Uterus (tissue), 4 donors: ENCODE results near the gene COL9A3. TPM values are rescaled to one million over a fixed set of nuclear protein-coding genes. Genes with fewer than 3 reads are reported as not detected.

Experiments used
- DNase-seq, 2 donors: peaks; one replicate each; pipeline ENCODE4 v3.0.0-alpha.2; 2019 to 2020
- H3K27ac ChIP-seq, 2 donors: fragments of 200-600 bp; sonication (generic); 1 replicate in 1 of 2; 2 replicates in 1 of 2; pipeline ENCODE4 v1.5.1; 2016 to 2018
- H3K27me3 ChIP-seq, 2 donors: fragments of 200-600 bp; sonication (generic); one replicate each; pipeline ENCODE4 v1.5.1; 2018 to 2019; ENCODE audit warnings: control low read depth in 1 of 2
- H3K36me3 ChIP-seq, 2 donors: fragments of 200-600 bp; sonication (generic); one replicate each; pipeline ENCODE4 v1.5.1; 2019; ENCODE audit warnings: control low read depth in 1 of 2
- H3K4me1 ChIP-seq, 2 donors: fragments of 200-600 bp; sonication (generic); one replicate each; pipeline ENCODE4 v1.5.1; 2018 to 2019; ENCODE audit warnings: control low read depth in 1 of 2
- H3K4me3 ChIP-seq, 2 donors: fragments of 200-600 bp; sonication (generic); 1 replicate in 1 of 2; 2 replicates in 1 of 2; pipeline ENCODE4 v1.5.1; 2018 to 2019; ENCODE audit warnings: mild to moderate bottlenecking in 1 of 2
- H3K9me3 ChIP-seq, 2 donors: fragments of 200-600 bp; sonication (generic); one replicate each; pipeline ENCODE4 v1.5.1; 2019; ENCODE audit warnings: control low read depth in 1 of 2
- POLR2A ChIP-seq, 2 donors: fragments of 450-650 bp; IDR thresholded peaks; one replicate each; pipeline ENCODE4 v1.6.1; 2016; ENCODE audit warnings: antibody characterized with exemption in 2 of 2, mild to moderate bottlenecking in 1 of 2, moderate library complexity in 1 of 2
- intact Hi-C: fragments of 100-400 bp; cut with DNase I; formaldehyde crosslinking; loops from one replicate; pipeline ENCODE4 v1.15.1; 2023; ENCODE audit warnings: low total_unique reads
- total RNA-seq, 4 donors: library from RNA; depleted of rRNA in 3 of 4; stranded (reverse); fragments of >200 nt in 3 of 4; gene quantifications; one replicate each; pipeline versions ENCODE4 v1.1.0 to v1.2.4, GENCODE V29; 2014 to 2023
- TF ChIP-seq, protein P1 (sequence below), 4 experiments: fragments of 200-600 bp in 2 of 4; fragments of 450-650 bp in 2 of 4; sonication (generic) in 2 of 4; IDR thresholded peaks; one replicate each; pipeline ENCODE4 v1.5.1; 2016 to 2019; ENCODE audit warnings: antibody characterized with exemption in 4 of 4, mild to moderate bottlenecking in 2 of 4, moderate library complexity in 1 of 4
- donor health status: DM: yes; HTN: yes; CAD: no.

The COL9A3 gene
- total RNA-seq, 4 donors from 2014 or later: 0.59 to 75.4 (median 16.3) TPM

DNA sequence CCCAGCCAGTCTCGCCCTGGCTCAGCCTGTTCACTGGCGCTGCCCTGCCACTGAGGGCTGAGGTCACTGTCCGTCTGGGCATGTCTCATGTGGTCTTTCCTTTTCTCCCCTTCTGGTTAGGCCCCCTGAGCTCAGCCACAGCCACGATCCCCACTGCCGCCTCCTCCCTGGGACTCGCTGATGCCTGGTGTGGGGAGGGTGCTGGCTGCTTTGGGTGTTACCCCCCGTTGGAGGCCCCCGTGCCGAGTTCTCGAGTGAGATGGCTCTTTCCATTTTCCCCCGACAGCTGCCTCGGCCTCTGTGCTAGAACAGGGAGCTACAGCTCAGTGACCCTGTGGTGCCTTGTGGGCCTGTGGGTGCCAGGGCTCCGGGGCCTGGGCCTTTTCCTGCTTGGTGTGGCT lies 59.7 kb downstream of the COL9A3 start:
- no peaks in the 10 kb centered on the region for H3K9me3 ChIP-seq
- TF ChIP-seq, protein P1, sequence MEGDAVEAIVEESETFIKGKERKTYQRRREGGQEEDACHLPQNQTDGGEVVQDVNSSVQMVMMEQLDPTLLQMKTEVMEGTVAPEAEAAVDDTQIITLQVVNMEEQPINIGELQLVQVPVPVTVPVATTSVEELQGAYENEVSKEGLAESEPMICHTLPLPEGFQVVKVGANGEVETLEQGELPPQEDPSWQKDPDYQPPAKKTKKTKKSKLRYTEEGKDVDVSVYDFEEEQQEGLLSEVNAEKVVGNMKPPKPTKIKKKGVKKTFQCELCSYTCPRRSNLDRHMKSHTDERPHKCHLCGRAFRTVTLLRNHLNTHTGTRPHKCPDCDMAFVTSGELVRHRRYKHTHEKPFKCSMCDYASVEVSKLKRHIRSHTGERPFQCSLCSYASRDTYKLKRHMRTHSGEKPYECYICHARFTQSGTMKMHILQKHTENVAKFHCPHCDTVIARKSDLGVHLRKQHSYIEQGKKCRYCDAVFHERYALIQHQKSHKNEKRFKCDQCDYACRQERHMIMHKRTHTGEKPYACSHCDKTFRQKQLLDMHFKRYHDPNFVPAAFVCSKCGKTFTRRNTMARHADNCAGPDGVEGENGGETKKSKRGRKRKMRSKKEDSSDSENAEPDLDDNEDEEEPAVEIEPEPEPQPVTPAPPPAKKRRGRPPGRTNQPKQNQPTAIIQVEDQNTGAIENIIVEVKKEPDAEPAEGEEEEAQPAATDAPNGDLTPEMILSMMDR (IDR thresholded peaks at IDR 0.05): no peak
- TF ChIP-seq POLR2A (IDR thresholded peaks at IDR 0.05): no peak
- DNase-seq: no peak
- peak overlapping the region; percentile 18 to 67 for H3K27ac ChIP-seq
- intact Hi-C loops: no loop called here
- H3K4me1 ChIP-seq: peaks cover 0 to 7% of the 10 kb centered on the region in 2 donors
- H3K4me3 ChIP-seq: no peak overlapping the region
- no peaks in the 10 kb centered on the region for H3K27me3 ChIP-seq
- no peaks in the 10 kb centered on the region for H3K36me3 ChIP-seq

DNA sequence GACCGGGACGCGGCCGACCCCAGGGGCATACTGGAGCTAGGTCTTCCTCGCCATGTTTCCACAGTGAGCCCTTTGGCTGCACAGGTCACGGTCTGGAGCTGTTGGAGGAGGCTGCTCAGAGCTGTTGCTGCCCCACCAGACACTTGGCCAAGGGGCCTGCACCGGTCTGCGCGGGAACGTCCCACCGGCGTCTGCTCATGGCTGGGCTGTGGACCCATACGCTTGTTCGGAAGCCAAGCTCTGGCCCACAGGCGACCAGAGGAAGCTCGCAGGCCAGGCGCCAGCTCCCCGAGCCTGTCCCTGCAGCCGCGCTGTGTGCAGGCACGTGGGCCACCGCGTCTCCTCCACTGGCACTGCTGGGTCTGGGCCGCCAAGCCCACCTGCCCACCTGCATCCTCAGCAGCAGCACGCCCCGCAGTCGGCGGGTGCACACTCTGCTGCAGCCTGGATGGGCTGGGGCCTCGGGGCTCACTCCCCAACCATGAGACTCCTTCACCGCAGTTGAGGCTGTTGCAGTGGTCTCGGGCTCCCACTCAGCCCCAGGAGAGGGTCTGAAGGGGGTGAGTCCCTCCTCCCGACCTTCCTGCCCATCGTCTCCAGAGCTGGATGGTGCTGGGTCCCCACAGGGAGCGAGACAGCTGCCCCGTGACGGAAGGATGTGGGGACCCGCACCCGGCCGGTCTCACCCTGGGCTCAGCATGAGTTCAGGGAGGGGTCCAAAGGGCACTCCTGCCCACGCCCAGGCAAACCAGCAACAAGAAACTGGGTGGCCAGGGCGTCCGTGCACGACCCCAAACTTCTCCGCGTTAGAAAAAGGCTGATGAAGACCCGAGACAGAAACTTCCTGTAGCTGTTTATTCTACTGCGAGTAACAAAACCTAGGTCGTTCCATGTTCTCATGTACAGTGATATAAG lies 60.3 kb downstream of the COL9A3 start:
- no peaks in the 10 kb centered on the region for H3K36me3 ChIP-seq
- peaks cover 0 to 7% of the 10 kb centered on the region in 2 donors for H3K4me1 ChIP-seq
- peak; percentile 78 to 85 for DNase-seq
- no peak for TF ChIP-seq POLR2A (IDR thresholded peaks at IDR 0.05)
- TF ChIP-seq, protein P1 (IDR thresholded peaks at IDR 0.05): no peak
- H3K4me3 ChIP-seq: no peak overlapping the region
- no peaks in the 10 kb centered on the region for H3K27me3 ChIP-seq
- H3K27ac ChIP-seq: peak overlapping the region; percentile 18 to 67
- no peaks in the 10 kb centered on the region for H3K9me3 ChIP-seq
- intact Hi-C loops: no loop called here

DNA sequence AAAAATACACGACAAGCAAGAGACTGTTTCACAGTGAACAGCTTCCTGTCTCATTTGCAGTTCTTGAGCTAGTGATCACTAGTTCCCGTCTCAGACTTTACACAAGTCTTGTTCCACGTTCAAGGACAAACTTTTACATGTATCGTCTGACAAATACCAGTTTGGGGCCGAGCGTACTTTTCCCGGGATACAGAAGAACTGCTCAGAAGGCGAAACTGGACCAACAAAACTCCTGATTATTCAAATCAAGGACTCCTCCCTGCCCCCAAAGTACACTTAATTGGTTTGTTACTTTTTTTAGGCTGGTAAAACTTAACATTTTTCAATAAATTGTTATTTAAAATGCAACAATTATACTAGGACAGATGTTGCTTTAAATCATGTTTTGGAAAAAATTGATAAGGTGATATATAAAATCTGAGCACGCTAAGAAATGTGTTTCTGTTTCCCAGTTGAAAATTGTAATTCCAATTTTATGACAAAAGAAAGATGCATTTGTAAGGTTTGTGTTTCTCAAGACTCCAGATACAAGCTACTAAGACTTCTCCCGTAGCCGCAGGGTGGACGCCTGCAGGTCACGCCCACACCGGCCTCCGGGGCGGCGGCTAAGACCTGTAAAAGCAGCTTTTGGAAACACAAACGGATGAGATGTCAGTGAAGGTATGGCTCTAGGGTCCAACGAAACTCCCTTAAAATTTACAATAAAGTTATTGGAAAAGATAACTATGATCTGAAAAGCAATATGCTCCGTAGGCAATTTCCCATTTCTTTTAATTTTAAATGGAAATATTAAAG lies 61.6 kb downstream of the COL9A3 start:
- intact Hi-C loops: no loop called here
- Histone ChIP-seq H3K9me3 (no peaks in the 10 kb centered on the region), H3K4me3 (no peak overlapping the region), H3K27me3 (no peaks in the 10 kb centered on the region), H3K4me1 (peaks cover 0 to 7% of the 10 kb centered on the region in 2 donors), H3K36me3 (no peaks in the 10 kb centered on the region), H3K27ac (no peak overlapping the region)
- DNase-seq: no peak
- TF ChIP-seq, protein P1 (IDR thresholded peaks at IDR 0.05): no peak

DNA sequence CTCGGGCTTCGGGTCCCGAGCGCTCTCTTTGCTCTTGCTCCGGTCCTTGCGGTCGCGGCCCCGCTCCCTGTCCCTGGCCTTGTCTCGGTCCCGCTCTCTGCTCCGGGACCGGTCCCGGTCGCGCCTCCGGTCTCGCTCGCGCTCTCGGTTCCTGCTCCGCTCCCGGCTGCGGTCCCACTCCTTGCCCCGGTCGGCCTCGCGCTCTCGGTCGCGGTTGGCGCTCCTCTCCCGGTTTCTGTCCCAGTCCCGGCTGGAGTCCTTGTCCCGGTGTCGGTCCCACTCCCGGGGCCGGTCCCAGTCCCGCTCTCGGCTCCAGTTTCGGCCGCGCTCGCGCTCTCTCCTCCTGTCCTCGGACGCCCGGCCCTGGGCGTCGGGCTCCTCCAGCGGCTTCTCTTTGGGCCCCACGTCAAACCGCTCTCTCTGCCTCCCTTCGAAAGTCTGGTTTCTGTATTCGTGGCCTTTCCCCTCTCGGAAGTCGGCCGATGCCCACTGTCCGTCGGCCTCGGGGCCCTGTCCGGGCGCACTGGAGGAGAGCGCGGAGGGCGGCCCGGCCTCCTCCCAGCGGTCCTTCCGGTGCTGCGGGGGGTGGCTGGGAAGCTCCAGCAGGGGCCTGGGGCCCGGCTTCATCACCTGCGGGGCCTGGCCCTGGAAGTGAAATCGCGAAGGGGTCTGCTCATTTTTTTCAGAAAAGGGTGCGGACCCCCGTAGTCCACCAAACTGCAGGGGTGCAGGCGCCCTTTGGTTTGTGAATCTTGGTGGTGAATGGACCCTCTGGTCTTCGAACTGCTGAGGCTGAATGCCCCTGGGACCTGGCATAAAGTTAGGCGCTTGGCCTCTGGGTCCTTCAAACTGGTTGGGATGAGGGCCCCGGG lies 62.7 kb downstream of the COL9A3 start:
- DNase-seq: no peak
- H3K4me3 ChIP-seq: no peak overlapping the region
- intact Hi-C loops: no loop called here

More for the DNA sequence above, 62.7 kb downstream of the COL9A3 start:
- Histone ChIP-seq H3K9me3 (no peaks in the 10 kb centered on the region), H3K36me3 (no peaks in the 10 kb centered on the region), H3K27me3 (no peaks in the 10 kb centered on the region), H3K4me1 (peaks cover 0 to 7% of the 10 kb centered on the region in 2 donors), H3K27ac (no peak overlapping the region)
- TF ChIP-seq, protein P1 (IDR thresholded peaks at IDR 0.05): no peak
- no peak for TF ChIP-seq POLR2A (IDR thresholded peaks at IDR 0.05)
